Uterine smooth muscle cell (primary cell): Measurements from ENCODE around the gene FAM47A. TPM values are rescaled to one million over a fixed set of nuclear protein-coding genes. Genes with fewer than 3 reads are reported as not detected.

ENCODE experiments used
- total RNA-seq: library from RNA; depleted of rRNA; stranded (reverse); fragments of >200 nt; gene quantifications from 2 replicates; pipeline ENCODE4 v1.2.3, GENCODE V29; 2014

Gene FAM47A
- total RNA-seq = not detected in 2 replicates

GRCh38 chrX:34132028-34132427 is at the start of gene FAM47A:
Gene FAM47A (minus strand): TSS chrX:34132314. CDS start chrX:34132278, 36 bp downstream.

